ENCODE data around the gene TRIM13. TPM values are rescaled to one million over a fixed set of nuclear protein-coding genes. Genes with fewer than 3 reads are reported as not detected.

TRIM13 gene
- polyA plus RNA-seq, 1 of the 3 experiments (the other 2 are of a cell fraction) = 8.3 TPM

GRCh38 chr13:50065712-50066111 is 68.9 kb downstream of the TRIM13 start (continued):
- no peak for TF ChIP-seq REST (IDR thresholded peaks at IDR 0.05; ENCODE audit: low read depth, low read length)
- peak; percentile 36; the same call in 1 of the 2 replicates for TF ChIP-seq POLR2AphosphoS5 (IDR thresholded peaks at IDR 0.05; ENCODE audit: low read depth, low read length)
- peak; percentile 65 for TF ChIP-seq JUND (IDR thresholded peaks at IDR 0.05)
- TF ChIP-seq NFIC (IDR thresholded peaks at IDR 0.05; ENCODE audit: borderline replicate concordance) = peak; percentile 64; the same call in 1 of the 2 replicates
- TF ChIP-seq FOXM1 (IDR thresholded peaks at IDR 0.05; ENCODE audit: low read depth) = peak; percentile 77; the same call in 1 of the 2 replicates
- no peak for TF ChIP-seq MAX (IDR thresholded peaks at IDR 0.05; ENCODE audit: low read depth)

Small RNA genes lying within 50 kb of the gene (small RNA-seq; reads per million reads assigned to genes)
- gene MIR16-1 = 6.1 to 124 (median 70.9) reads per million in 7 experiments
- 0 to 13.1 (median 0.64) reads per million in 7 experiments for gene MIR3613
- 0 reads per million in 7 experiments for gene RF02105
- gene RF02106 = 0 reads per million in 7 experiments
- gene RF02107 = 0 reads per million in 7 experiments
- gene RF02108 = 0 reads per million in 7 experiments

Other genes with a start within 250 kb of the TRIM13 start
- gene KPNA3, start 204.4 kb upstream of the TRIM13 start, polyA plus RNA-seq (2012; rRNA removed) = 11.3 and 13.1 TPM in 2 replicates
- 5.5 and 8.6 TPM in 2 replicates for gene SPRYD7, start 60.7 kb upstream of the TRIM13 start, polyA plus RNA-seq (2012; rRNA removed)
- gene KCNRG, start 18.4 kb downstream of the TRIM13 start, polyA plus RNA-seq (2012; rRNA removed) = 0.97 and 1.1 TPM in 2 replicates

All from SK-N-SH (cell line).